NCI-H774 (cell line): ENCODE measurements around the gene ZFP91.
A peak's percentile ranks its signal among the peaks of the same experiment; 100 is the strongest.

Source experiments
- DNase-seq: peaks from one replicate; lab custom pipeline; 2025; lab: John Stamatoyannopoulos, UW

Gene ZFP91

DNA sequence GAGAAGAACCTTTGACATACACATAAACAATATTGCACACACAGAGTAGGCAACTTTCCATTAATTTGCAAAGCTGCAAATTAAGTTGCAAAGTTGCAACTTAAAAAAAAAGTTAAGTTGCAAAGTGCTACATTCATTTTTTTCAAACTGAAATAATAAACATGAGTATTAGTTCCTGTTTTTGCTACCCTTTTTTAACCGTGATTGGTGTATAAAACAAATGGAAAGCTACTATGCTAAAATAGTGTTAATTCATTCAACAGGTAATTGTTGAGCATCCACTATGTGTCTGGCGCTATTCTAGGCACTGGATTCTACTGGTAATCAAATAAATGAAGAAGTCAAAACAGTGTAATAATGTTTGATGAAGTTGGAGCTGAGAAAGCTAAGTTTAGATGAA is 8.1 kb downstream of the ZFP91 start:
- no peak for DNase-seq

- no peak for DNase-seq
These were observed 12.8 kb downstream of the ZFP91 start for GRCh38 chr11:58591659-58592058.

- peak; percentile 72 for DNase-seq
These were observed 14.1 kb downstream of the ZFP91 start for GRCh38 chr11:58592760-58593472.

GRCh38 chr11:58594826-58595225 is 16.0 kb downstream of the ZFP91 start:
- DNase-seq, result no peak

- DNase-seq, result no peak
These were observed 17.8 kb downstream of the ZFP91 start for GRCh38 chr11:58596621-58597020.

GRCh38 chr11:58597486-58598144 is 18.8 kb downstream of the ZFP91 start:
- no peak for DNase-seq

- DNase-seq, result no peak
These were observed 21.6 kb downstream of the ZFP91 start for GRCh38 chr11:58600510-58600909.

GRCh38 chr11:58606930-58607714 is 28.3 kb downstream of the ZFP91 start:
- no peak for DNase-seq

DNA sequence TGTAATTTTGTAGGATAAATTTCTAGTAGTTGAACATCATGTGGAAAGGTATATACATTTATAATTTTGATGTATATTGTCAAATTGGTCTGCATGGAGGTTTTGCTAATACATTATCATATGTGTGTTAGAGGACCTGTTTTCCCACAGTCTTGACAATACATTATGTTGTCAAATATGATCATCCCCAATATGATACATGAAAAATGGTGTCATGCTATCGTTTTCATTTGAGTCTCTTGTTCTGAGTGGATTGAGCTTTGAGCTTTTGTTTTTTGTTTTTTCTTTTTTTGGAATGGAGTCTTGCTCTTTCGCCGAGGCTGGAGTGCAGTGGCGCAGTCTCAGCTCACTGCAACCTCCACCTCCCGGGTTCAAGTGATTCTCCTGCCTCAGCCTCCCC is 29.5 kb downstream of the ZFP91 start:
- DNase-seq, result no peak

- DNase-seq, result no peak
These were observed 30.9 kb downstream of the ZFP91 start for GRCh38 chr11:58609723-58610122.

- DNase-seq, result no peak
These were observed 34.4 kb downstream of the ZFP91 start for GRCh38 chr11:58613228-58613627.

DNA sequence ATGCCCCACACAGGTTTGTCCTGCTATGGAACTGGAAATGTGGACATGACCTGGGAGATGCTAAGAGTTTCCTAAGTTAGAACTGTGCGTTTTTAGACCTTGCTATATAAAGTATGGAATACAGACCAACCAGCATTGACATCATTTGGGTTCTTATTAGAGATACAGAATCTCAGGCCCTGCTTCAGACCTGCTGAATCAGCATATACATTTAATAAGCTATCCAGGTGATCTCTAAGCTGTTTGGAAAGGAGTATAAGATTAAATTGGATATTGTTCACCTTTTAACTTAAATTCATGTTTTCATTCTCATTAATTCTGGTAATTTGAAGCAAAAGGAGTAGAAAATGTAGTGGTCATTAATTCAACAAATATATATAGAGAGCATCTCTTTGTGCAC is 36.7 kb downstream of the ZFP91 start:
- no peak for DNase-seq

- no peak for DNase-seq
These were observed 37.7 kb downstream of the ZFP91 start for GRCh38 chr11:58616594-58616993.

- DNase-seq, result no peak
These were observed 39.2 kb downstream of the ZFP91 start for GRCh38 chr11:58617976-58618557.

DNA sequence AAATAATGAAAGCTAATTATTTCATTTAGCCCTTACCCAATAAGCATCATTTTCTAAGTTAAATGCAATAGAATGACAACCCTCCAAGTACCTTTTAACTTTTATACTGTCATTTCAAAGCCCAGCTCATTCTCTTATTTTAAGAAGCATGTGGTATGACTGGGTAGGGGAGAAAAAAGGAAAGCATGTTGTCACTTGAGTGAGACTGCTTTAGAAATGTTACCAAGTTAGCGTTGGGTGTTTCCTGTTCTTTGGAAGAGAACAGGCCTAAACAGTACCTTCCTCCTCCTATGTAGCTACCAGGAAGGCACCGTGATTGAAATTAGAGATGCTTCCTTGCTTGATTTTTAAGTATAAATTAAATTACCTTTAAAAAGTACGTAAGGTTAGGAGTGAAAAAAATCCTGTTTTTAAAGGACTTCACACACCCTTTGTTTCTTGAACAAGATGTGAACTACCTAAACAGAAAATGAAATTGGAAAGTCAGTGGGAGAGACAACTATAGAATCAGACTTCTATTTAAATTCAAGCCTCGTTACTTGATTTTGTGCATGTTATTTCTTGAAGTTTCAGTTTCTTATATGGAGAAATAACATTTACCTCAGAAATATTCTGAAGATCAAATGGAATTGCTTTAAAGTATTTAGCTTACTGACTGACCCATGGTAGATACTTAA is 42.9 kb downstream of the ZFP91 start:
- DNase-seq, result no peak

DNA sequence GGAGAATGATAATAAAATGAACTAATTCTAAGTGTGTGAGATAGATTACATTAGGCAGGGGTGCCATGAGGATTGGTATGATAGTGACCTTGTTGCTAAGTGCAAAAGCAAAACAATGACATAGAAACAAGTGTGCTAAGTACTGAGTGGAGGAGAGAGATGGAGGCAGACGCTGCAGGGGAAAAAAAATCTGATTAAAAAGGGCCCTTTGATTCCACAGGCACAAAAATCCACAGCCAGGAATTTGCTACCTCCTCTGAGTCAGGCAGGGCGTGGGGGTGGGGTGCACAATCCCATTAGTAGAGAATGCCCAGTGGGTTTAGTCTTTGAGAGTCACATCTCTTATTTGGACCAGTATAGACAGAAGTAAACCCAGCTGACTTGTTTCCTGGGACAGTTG is 43.5 kb downstream of the ZFP91 start, which contains the start of gene CNTF:
CNTF (plus strand) TSS at position 322 of the 400 bp plus-strand sequence. CDS start 88 bp downstream, outside the sequence.
- DNase-seq, result peak; percentile 8

DNA sequence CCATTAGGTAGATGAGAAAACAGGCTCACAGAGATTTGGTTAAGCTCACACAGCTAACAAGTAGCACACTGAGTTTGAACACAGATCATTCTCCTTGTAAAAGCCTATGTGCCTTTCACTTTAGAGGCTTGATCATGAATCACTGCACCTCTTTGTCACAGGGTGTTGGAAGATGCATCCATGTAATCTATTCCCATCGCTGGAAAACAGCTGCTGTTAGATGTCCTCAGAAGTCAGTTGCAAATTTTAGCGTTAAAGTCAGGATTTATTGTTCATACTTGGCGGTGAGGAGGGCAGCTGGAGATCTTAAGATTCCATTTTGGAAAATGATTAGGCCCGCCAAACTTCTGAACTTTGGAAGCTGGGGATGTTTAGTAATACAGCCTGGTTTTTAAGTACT is 46.2 kb downstream of the ZFP91 start:
- DNase-seq, result no peak

DNA sequence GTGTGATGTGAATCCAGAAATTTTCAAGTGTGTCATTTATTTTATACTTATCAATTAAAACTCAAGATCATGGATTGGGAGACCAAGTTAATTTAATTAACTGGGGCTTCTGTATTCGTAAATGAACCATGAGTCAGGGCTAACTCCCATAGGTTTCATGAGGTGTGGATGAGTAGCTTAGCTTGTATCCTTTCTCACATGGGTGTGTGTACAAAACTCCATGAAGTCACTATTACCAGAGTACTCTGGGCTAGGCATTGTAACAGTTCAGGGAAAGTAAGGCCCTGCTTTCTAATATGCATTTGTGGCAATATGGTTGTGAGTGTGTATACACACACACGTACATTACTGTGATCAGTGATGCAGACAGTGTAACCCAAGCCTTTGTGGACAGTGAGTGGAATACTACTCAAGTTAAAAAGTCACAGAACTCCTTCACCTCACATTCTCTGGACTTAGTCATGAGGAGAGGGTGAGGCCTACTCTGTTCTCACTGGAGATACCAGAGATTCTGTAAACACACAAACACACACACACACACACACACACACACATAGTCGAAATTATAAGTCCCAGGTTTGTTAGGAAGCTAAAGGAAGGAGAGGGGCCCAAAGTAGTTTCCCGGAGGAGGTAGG is 47.1 kb downstream of the ZFP91 start:
- DNase-seq, result no peak

DNA sequence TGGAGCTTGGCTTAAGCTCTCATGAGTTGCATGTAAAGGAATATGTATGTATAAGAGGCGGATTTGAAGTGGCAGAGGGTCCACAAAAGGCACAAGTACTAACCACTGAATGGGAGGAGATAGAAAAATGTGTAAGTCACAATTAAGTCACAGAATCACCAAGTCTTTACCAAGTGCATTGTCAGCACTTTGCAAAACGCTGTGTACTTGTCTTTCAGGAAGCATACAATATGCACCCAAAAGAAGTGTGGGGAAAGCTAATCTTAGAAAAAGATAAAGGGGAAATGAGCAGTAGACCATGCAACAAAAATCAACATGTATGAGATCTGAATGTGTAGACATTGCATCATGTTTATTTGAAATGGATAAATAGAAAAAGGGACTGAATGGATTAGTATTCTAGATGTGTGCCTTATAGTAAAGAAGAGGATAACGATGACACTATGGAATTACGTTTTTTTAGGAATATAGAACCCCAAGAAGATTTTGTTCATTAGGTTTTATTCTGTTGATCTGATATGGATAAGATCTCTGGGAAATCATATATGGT is 48.1 kb downstream of the ZFP91 start:
- no peak for DNase-seq

- no peak for DNase-seq
These were observed 49.6 kb downstream of the ZFP91 start for GRCh38 chr11:58628446-58628845.

- no peak for DNase-seq
These were observed 51.0 kb downstream of the ZFP91 start for GRCh38 chr11:58629857-58630256.
